NCI-H2029 treated with DMSO at 0.1 percent for 48 hours (cell line): ENCODE results near the gene TEX48.

Experiments
- DNase-seq: peaks from one replicate; lab custom pipeline; 2025; lab: John Stamatoyannopoulos, UW

Gene TEX48

GRCh38 chr9:114681594-114682332, at the start of gene TEX48:
Gene TEX48, minus strand, starts transcription at chr9:114682192. Its CDS starts 10,469 bp downstream, at chr9:114671723.
- peak; percentile 39 for DNase-seq

GRCh38 chr9:114731701-114732100, 49.7 kb upstream of the TEX48 start:
- no peak for DNase-seq

- no peak for DNase-seq
These were observed 47.7 kb upstream of the TEX48 start for GRCh38 chr9:114729706-114730105.

- no peak for DNase-seq
These were observed 43.9 kb upstream of the TEX48 start for GRCh38 chr9:114725930-114726329.

- DNase-seq, result no peak
These were observed 42.8 kb upstream of the TEX48 start for GRCh38 chr9:114724744-114725143.

GRCh38 chr9:114723931-114724330, 41.9 kb upstream of the TEX48 start:
- DNase-seq, result no peak

GRCh38 chr9:114722937-114723620, 41.1 kb upstream of the TEX48 start:
- DNase-seq, result no peak

GRCh38 chr9:114722081-114722621, 40.2 kb upstream of the TEX48 start:
- no peak for DNase-seq

GRCh38 chr9:114721491-114722079, 39.6 kb upstream of the TEX48 start:
- DNase-seq, result no peak

GRCh38 chr9:114720086-114720676, 38.2 kb upstream of the TEX48 start:
- no peak for DNase-seq

GRCh38 chr9:114719290-114719689, 37.3 kb upstream of the TEX48 start:
- no peak for DNase-seq

GRCh38 chr9:114718801-114719221, 36.8 kb upstream of the TEX48 start:
- DNase-seq, result no peak

- DNase-seq, result no peak
These were observed 36.0 kb upstream of the TEX48 start for GRCh38 chr9:114717908-114718486.

- DNase-seq, result no peak
These were observed 27.6 kb upstream of the TEX48 start for GRCh38 chr9:114709636-114710035.

- DNase-seq, result no peak
These were observed 24.7 kb upstream of the TEX48 start for GRCh38 chr9:114706711-114707110.

GRCh38 chr9:114701988-114702387, 20.0 kb upstream of the TEX48 start:
- DNase-seq, result no peak

- DNase-seq, result no peak
These were observed 16.0 kb upstream of the TEX48 start for GRCh38 chr9:114697951-114698351.

- DNase-seq, result no peak
These were observed 15.0 kb upstream of the TEX48 start for GRCh38 chr9:114696814-114697544.

- no peak for DNase-seq
These were observed 14.0 kb upstream of the TEX48 start for GRCh38 chr9:114695948-114696347.

- DNase-seq, result no peak
These were observed 12.8 kb upstream of the TEX48 start for GRCh38 chr9:114694719-114695269.

- no peak for DNase-seq
These were observed 12.2 kb upstream of the TEX48 start for GRCh38 chr9:114694146-114694545.
